NB4 (cell line): ENCODE measurements around the gene SAMD4A.

Experiments used
- DNase-seq: peaks from one replicate; pipeline ENCODE4 v3.0.0; 2010; ENCODE audit warnings: low read depth
- H3K4me3 ChIP-seq: one replicate; pipeline ENCODE4 v1.5.1; 2011; ENCODE audit warnings: mild to moderate bottlenecking, low read depth, low read length, moderate library complexity
- MYC ChIP-seq: IDR thresholded peaks from 2 replicates; pipeline ENCODE4 v1.6.1; 2011; ENCODE audit warnings: low read depth, low read length
- POLR2A ChIP-seq: IDR thresholded peaks from 2 replicates; pipeline ENCODE4 v1.6.1; 2011; ENCODE audit warnings: mild to moderate bottlenecking; ENCODE audit not compliant: insufficient read length; ENCODE audit errors: extremely low read depth
- TF ChIP-seq, protein P1 (sequence below): IDR thresholded peaks from one replicate; pipeline ENCODE4 v1.5.1; 2012; ENCODE audit warnings: low read depth, low read length
- TF ChIP-seq, protein P2 (sequence below): IDR thresholded peaks from 2 replicates; pipeline ENCODE4 v1.6.1; 2011; ENCODE audit warnings: low read depth, low read length

Gene SAMD4A

DNA sequence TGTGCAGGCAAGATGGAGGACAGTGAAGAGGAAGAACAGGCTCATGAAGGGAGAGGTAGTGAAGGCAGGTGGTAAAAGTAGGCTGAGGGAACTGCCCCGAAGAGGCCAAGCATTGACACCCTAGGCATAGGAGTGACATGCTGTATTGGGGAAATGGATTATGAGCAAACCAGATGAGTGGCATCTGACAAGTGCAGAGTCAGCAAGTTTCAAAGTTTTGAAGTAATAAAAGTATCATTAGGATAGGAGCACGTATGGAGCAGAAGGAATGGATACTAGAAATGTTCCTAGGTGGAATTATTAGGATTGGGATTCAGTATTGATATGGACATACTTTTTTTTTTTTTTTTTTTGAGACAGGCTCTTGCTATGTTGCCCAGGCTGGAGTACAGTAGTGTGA lies 139.8 kb downstream of the SAMD4A start:
- no peak for DNase-seq
- H3K4me3 ChIP-seq: no peak overlapping the region
- no peak for TF ChIP-seq POLR2A

DNA sequence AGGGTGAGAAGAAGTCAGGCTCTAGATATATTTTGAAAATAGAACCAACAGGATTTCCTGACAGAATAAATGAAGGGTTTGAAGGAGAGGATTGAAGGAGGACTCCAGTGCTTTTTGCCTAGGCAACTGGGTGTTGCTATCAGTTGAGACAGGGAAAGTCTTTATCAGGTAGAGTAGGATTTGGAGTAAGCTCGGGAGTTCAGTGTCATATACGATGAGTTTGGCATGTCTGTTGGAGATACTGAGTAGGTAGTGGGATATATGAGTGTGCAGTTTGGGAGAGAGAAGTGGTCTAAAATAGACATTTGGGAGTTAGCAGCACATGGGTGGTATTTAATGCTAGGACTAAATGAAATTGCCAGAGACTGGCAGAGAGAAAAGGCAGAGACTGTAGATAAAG lies 141.2 kb downstream of the SAMD4A start:
- H3K4me3 ChIP-seq: no peak overlapping the region
- TF ChIP-seq POLR2A (no peak), MYC (no peak)
- TF ChIP-seq, protein P1, sequence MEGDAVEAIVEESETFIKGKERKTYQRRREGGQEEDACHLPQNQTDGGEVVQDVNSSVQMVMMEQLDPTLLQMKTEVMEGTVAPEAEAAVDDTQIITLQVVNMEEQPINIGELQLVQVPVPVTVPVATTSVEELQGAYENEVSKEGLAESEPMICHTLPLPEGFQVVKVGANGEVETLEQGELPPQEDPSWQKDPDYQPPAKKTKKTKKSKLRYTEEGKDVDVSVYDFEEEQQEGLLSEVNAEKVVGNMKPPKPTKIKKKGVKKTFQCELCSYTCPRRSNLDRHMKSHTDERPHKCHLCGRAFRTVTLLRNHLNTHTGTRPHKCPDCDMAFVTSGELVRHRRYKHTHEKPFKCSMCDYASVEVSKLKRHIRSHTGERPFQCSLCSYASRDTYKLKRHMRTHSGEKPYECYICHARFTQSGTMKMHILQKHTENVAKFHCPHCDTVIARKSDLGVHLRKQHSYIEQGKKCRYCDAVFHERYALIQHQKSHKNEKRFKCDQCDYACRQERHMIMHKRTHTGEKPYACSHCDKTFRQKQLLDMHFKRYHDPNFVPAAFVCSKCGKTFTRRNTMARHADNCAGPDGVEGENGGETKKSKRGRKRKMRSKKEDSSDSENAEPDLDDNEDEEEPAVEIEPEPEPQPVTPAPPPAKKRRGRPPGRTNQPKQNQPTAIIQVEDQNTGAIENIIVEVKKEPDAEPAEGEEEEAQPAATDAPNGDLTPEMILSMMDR: no peak
- TF ChIP-seq, protein P2, sequence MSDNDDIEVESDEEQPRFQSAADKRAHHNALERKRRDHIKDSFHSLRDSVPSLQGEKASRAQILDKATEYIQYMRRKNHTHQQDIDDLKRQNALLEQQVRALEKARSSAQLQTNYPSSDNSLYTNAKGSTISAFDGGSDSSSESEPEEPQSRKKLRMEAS: no peak
- no peak for DNase-seq

DNA sequence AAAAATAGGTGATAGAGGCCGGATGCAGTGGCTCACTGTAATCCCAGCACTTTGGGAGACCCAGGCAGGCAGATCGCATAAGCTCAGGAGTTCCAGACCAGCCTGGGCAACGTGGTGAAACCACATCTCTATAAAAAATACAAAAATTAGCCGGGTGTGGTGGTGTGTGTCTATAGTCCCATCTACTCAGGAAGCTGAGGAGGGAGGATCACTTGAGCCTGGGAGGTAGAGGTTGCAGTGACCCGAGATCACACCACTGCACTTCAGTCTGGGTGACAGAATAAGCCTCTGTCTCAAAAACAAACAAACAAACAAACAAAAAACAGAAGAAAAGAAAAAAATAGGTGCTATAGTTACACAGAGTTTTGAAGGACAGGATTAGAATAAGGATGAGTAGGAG lies 142.1 kb downstream of the SAMD4A start:
- TF ChIP-seq, protein P1: no peak
- TF ChIP-seq MYC (no peak), POLR2A (no peak)
- TF ChIP-seq, protein P2: no peak
- DNase-seq: no peak
- no peak overlapping the region for H3K4me3 ChIP-seq

DNA sequence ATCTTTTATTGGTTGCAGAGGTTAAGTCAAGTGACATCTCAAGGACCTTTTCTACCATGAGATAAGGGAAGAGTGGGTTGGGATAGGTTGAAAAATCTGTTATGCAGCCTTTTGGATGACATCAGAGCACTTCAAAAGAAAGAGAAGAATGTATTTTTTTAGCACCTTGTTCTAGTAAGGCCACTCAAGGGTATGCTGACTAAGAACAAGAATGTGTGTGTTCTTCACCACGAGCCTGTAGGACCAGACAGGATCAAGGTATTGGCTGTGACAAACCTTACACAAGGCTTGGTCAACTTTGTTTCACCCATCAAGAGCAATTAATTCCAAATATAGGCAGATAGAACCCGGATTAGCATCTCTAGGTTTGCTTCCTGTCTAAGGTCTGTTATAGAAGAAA lies 142.5 kb downstream of the SAMD4A start:
- no peak overlapping the region for H3K4me3 ChIP-seq
- TF ChIP-seq, protein P2: no peak
- TF ChIP-seq, protein P1: no peak
- TF ChIP-seq MYC: no peak
- no peak for TF ChIP-seq POLR2A
- DNase-seq: no peak

DNA sequence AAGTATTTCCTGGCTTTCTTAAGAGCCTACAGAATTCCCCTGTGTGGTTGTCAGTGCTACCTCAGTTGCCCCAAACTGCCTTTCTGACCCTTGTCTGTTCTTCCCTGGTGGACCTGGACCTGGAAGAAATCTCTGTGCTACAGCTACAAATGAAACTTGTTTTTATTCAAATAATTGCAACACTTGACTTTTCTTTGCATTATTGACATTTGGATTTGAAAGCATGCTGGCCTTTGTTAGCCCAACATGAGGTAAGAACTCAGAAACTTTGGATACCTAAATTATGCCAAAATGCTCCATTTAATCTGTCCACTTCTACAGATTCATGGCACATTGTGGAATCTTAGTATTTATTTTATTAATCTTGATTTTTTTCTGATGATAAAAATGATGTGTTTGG lies 142.9 kb downstream of the SAMD4A start:
- no peak for TF ChIP-seq POLR2A
- TF ChIP-seq, protein P1: no peak
- TF ChIP-seq MYC: no peak
- TF ChIP-seq, protein P2: no peak
- H3K4me3 ChIP-seq: no peak overlapping the region

DNA sequence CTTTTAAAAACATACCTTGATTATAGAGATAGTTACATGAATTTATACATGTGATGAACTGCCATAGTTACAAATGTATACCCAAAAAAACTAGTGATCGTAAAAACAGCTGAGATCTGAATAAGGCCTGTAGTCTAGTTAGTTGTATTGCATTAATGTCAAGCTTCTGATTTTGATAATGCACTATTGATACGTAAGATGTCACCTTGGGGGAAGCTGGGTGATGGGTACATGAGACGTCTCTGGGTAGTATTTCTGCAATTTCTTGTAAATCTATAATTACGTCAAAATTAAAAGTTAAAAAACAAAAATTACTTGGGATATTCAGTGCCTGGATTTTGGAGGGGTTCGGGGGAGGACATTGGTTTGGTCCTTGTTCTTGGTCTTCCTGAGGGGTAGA lies 144.4 kb downstream of the SAMD4A start:
- H3K4me3 ChIP-seq: no peak overlapping the region
- no peak for DNase-seq
- TF ChIP-seq MYC (no peak), POLR2A (no peak)
- TF ChIP-seq, protein P2: no peak
- TF ChIP-seq, protein P1: no peak

More for the DNA sequence above, 142.9 kb downstream of the SAMD4A start:
- no peak for DNase-seq
